Mammary epithelial cell (primary cell): ENCODE data around the gene PDGFA.

Source experiments
- CTCF ChIP-seq, 2 donors: IDR thresholded peaks in 1 of 2; conservative IDR thresholded peaks in 1 of 2; 2 replicates each; pipeline ENCODE4 v1.5.1; 2011 to 2012; ENCODE audit warnings: inconsistent platforms in 2 of 2, low read length in 2 of 2, mild to moderate bottlenecking in 2 of 2, control low read depth in 1 of 2, low read depth in 1 of 2; ENCODE audit not compliant: insufficient read depth in 1 of 2; ENCODE audit errors: extremely low read depth in 1 of 2
- EZH2 ChIP-seq: IDR thresholded peaks from 2 replicates; pipeline ENCODE4 v1.6.1; 2012; ENCODE audit warnings: low read length, inconsistent platforms, borderline replicate concordance

DNA sequence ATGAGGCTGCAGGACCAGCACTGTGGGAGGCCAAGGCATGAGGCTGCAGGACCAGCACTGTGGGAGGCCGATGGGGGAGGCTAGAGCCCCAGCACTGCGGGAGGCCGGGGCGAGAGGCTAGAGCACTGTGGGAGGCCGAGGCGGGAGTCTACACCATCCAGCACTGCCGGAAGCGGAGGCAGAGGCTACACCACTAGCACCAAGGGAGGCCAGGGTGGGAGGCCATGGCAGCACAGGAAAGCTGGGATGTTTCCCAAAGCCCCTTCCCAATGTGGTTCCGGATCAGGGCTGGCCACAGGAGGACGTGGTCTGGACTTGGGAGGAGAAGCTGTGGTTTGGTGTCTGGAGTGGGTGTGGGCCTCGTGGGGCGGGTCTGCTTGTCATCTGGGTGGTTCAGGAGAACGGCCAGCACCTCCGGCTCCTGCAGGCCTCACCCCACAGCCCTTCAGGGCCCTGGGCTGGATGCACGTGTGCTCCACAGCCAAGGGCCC lies 43.6 kb downstream of the PDGFA start:
- no peak for TF ChIP-seq CTCF (conservative IDR thresholded peaks at IDR 0.05 in 1 of 2, IDR thresholded peaks at IDR 0.05 in 1 of 2; ENCODE audit: extremely low read depth in 1 of 2, insufficient read depth in 1 of 2, low read depth in 1 of 2, low read length in 2 of 2)
- TF ChIP-seq EZH2, result no peak
